HUES64 (cell line): ENCODE results near the gene ST8SIA6.

Source experiments
- H3K27ac ChIP-seq: 2 replicates; pipeline ENCODE4 v1.7.0; 2013; ENCODE audit warnings: low read depth, low read length, inconsistent platforms
- H3K27me3 ChIP-seq: 2 replicates; pipeline ENCODE4 v1.6.1; 2013; ENCODE audit warnings: mild to moderate bottlenecking, low read length; ENCODE audit not compliant: insufficient read depth
- H3K36me3 ChIP-seq: 2 replicates; pipeline ENCODE4 v1.6.1; 2013; ENCODE audit warnings: mild to moderate bottlenecking, low read length; ENCODE audit not compliant: insufficient read depth
- H3K4me1 ChIP-seq: 2 replicates; pipeline ENCODE4 v1.6.1; 2013; ENCODE audit warnings: mild to moderate bottlenecking, low read length, moderate library complexity; ENCODE audit not compliant: insufficient read depth
- H3K4me3 ChIP-seq: 2 replicates; pipeline ENCODE4 v1.5.1; 2013; ENCODE audit warnings: mild to moderate bottlenecking, low read length, moderate library complexity
- H3K9ac ChIP-seq: 2 replicates; pipeline ENCODE4 v1.6.1; 2013; ENCODE audit warnings: mild to moderate bottlenecking, low read depth, low read length
- H3K9me3 ChIP-seq: 2 replicates; pipeline ENCODE4 v1.6.1; 2013; ENCODE audit warnings: low read depth, low read length; ENCODE audit not compliant: insufficient read depth
- WGBS: fragments of 150-250, 120-280 bp; methylation state at CpG from one replicate; pipeline ENCODE4 v1.1.7; 2013; ENCODE audit warnings: missing lambda C conversion rate; 5-methylcytosine and 5-hydroxymethylcytosine counted together

The ST8SIA6 gene

GRCh38 chr10:17425584-17426262 lies 28.7 kb downstream of the ST8SIA6 start:
- Histone ChIP-seq H3K36me3 (no peaks in the 10 kb centered on the region), H3K4me1 (peaks cover 5% of the 10 kb centered on the region; the same call in 1 of the 2 replicates), H3K9me3 (no peaks in the 10 kb centered on the region), H3K9ac (no peak overlapping the region), H3K27me3 (no peaks in the 10 kb centered on the region), H3K27ac (no peak overlapping the region), H3K4me3 (no peak overlapping the region)
- 92% methylated on average over 6 of the region's 6 CpGs for whole genome bisulfite sequencing

DNA sequence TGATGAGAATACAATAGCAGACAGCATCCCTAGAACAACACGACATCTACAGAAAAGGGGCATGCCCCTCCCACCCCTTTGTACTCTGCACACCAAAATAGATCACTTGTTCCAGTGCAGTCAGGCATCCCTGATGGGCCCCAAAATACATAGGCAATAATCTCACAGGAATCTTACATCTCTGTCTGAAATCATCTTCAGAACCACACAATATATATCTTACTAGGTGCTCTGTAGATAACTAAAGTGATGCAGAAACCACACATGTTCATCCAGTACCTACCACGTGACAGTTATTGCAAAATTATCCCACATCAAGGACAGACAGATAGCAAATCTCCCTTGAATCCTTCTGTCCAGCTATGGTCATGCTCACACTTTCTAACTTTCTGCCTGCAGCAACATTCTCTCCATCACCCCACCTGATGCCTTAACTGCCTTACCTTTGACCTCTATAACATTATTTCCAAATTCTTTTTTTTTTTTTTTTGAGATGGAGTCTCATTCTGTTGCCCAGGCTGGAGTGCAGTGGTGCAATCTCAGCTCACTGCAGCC lies 30.7 kb downstream of the ST8SIA6 start:
- Histone ChIP-seq H3K27me3 (no peaks in the 10 kb centered on the region), H3K27ac (no peak overlapping the region), H3K9me3 (no peaks in the 10 kb centered on the region), H3K36me3 (no peaks in the 10 kb centered on the region), H3K9ac (no peak overlapping the region), H3K4me1 (peaks cover 5% of the 10 kb centered on the region; the same call in 1 of the 2 replicates), H3K4me3 (no peak overlapping the region)
- WGBS = 87% methylated on average over 2 of the region's 2 CpGs

- Histone ChIP-seq H3K4me1 (peaks cover under 1% of the 10 kb centered on the region; the same call in 1 of the 2 replicates), H3K4me3 (no peak overlapping the region), H3K27me3 (no peaks in the 10 kb centered on the region), H3K9me3 (no peaks in the 10 kb centered on the region), H3K9ac (no peak overlapping the region), H3K27ac (no peak overlapping the region), H3K36me3 (no peaks in the 10 kb centered on the region)
- 93% methylated on average over 5 of the region's 5 CpGs for WGBS
These were observed 31.5 kb downstream of the ST8SIA6 start for GRCh38 chr10:17422931-17423330.

- no peak overlapping the region for H3K4me3 ChIP-seq
- H3K4me1 ChIP-seq = peaks cover 4% of the 10 kb centered on the region; the same call in 1 of the 2 replicates
- H3K36me3 ChIP-seq = no peaks in the 10 kb centered on the region
- H3K27me3 ChIP-seq = no peaks in the 10 kb centered on the region
- no peaks in the 10 kb centered on the region; the same call in 1 of the 2 replicates for H3K9me3 ChIP-seq
- WGBS = 84% methylated on average over 2 of the region's 2 CpGs
- no peak overlapping the region for H3K9ac ChIP-seq
- no peak overlapping the region for H3K27ac ChIP-seq
These were observed 36.1 kb downstream of the ST8SIA6 start for GRCh38 chr10:17418249-17418648.

DNA sequence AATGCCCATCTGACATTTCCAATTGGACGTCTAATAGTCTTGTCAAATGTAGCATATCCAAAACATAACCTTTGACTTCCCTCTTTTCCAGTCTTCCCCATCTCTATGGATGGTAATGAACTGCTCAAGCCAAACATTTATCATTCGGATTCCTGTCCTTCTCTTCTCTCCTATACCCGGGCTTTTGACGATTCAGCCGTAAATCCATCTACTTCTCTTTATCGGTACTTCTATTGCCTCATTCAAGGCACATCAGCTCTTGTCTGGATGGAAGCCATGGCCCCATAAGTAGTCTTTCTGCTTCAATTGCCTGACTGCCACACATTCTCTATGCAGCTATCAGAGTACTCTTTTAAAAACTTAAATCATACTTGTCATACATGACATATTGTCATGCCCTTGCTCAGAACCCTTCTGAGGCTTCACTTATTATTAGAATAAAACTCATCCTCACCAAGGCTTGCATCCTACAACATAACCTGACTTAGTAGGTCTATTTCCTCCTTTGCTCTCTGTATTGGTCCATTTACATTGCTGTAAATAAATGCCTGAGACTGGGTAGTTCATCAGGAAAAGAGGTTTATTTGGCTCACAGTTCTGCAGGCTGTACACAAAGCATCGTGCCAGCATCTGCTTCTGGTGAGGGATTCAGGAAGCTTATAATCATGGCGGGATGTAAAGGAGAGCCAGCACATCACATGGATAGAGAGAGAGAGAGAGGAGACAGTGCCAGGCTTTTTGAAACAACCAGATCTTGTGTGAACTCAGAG lies 37.8 kb downstream of the ST8SIA6 start:
- H3K9ac ChIP-seq = no peak overlapping the region
- H3K27me3 ChIP-seq = no peaks in the 10 kb centered on the region
- H3K4me1 ChIP-seq = peaks cover 4% of the 10 kb centered on the region; the same call in 1 of the 2 replicates
- no peak overlapping the region for H3K27ac ChIP-seq
- no peaks in the 10 kb centered on the region for H3K36me3 ChIP-seq
- no peak overlapping the region for H3K4me3 ChIP-seq
- H3K9me3 ChIP-seq = no peaks in the 10 kb centered on the region; the same call in 1 of the 2 replicates
- 92% methylated on average over 8 of the region's 8 CpGs for WGBS

DNA sequence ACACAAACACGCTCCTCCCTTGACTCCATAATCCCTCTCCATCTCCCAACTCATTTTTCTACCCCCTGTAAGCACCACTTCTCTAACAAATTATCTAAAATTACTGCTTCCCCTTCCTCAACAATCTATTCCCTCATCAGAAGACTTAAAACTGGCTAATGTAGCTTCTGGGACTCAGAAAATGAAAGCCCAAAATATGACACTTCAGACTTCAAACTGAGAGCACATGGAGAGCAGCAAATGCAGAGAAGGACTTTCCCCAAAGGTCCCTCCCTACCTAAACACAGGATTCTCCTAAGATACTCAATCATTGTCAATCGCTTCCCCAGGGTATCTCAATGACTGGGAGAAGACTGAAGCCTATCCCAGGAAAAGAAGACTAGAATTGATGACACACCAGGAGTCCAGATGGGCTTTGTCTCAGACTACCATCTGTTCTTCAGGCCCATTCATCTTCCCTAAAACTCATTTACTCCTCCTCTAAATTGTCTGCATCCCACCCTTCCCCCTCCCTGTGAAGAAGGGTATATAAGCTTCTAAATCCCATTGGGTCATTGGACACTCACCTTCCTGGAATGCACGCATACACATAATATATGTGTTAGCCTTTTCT lies 39.2 kb downstream of the ST8SIA6 start:
- Histone ChIP-seq H3K9me3 (no peaks in the 10 kb centered on the region; the same call in 1 of the 2 replicates), H3K27me3 (no peaks in the 10 kb centered on the region), H3K4me3 (no peak overlapping the region), H3K4me1 (peaks cover 4% of the 10 kb centered on the region; the same call in 1 of the 2 replicates), H3K36me3 (no peaks in the 10 kb centered on the region), H3K27ac (no peak overlapping the region; the same call in 1 of the 2 replicates), H3K9ac (no peak overlapping the region)
- 93% methylated on average over 3 of the region's 3 CpGs for WGBS

GRCh38 chr10:17414484-17414883 lies 39.9 kb downstream of the ST8SIA6 start:
- Histone ChIP-seq H3K4me3 (no peak overlapping the region), H3K9ac (no peak overlapping the region), H3K4me1 (peaks cover 4% of the 10 kb centered on the region; the same call in 1 of the 2 replicates), H3K27me3 (no peaks in the 10 kb centered on the region), H3K36me3 (no peaks in the 10 kb centered on the region), H3K27ac (no peak overlapping the region), H3K9me3 (no peaks in the 10 kb centered on the region; the same call in 1 of the 2 replicates)
- 95% methylated on average over 1 of the region's 1 CpG for WGBS

- peaks cover 4% of the 10 kb centered on the region; the same call in 1 of the 2 replicates for H3K4me1 ChIP-seq
- no peak overlapping the region for H3K4me3 ChIP-seq
- H3K9ac ChIP-seq = no peak overlapping the region
- WGBS = 93% methylated on average over 2 of the region's 2 CpGs
- no peaks in the 10 kb centered on the region for H3K27me3 ChIP-seq
- no peak overlapping the region for H3K27ac ChIP-seq
- no peaks in the 10 kb centered on the region; the same call in 1 of the 2 replicates for H3K9me3 ChIP-seq
- no peaks in the 10 kb centered on the region for H3K36me3 ChIP-seq
These were observed 40.5 kb downstream of the ST8SIA6 start for GRCh38 chr10:17413876-17414275.

- 50% methylated on average over 2 of the region's 2 CpGs for WGBS
- H3K36me3 ChIP-seq = no peaks in the 10 kb centered on the region
- H3K9me3 ChIP-seq = no peaks in the 10 kb centered on the region; the same call in 1 of the 2 replicates
These were observed 42.1 kb downstream of the ST8SIA6 start for GRCh38 chr10:17412323-17412722.

DNA sequence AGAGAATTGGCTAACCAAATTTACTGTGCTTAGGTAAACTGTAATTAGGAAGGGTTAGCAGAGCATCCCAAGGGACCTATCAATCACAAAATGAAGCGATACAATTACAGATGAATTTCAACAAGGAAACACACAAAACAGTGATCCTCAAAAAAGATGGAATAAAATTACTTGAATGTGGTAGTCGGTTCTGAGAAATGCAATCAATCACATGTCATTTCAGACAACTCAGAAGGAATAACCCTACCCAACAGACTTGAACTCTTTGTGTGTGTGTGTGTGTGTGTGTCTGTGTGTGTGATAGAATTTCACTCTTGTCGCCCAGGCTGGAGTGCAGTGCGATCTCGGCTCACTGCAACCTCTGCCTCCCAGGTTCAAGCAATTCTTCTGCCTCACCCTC lies 43.5 kb downstream of the ST8SIA6 start:
- Histone ChIP-seq H3K27me3 (no peaks in the 10 kb centered on the region), H3K36me3 (no peaks in the 10 kb centered on the region), H3K9ac (no peak overlapping the region), H3K9me3 (no peaks in the 10 kb centered on the region), H3K4me1 (peaks cover 7% of the 10 kb centered on the region), H3K27ac (no peak overlapping the region), H3K4me3 (no peak overlapping the region)
- WGBS = 93% methylated on average over 2 of the region's 5 CpGs

More at GRCh38 chr10:17412323-17412722, 42.1 kb downstream of the ST8SIA6 start:
- no peak overlapping the region for H3K9ac ChIP-seq
- no peaks in the 10 kb centered on the region for H3K4me1 ChIP-seq
- H3K4me3 ChIP-seq = no peak overlapping the region
- no peak overlapping the region for H3K27ac ChIP-seq
- no peaks in the 10 kb centered on the region for H3K27me3 ChIP-seq
